SK-N-MC (cell line): ENCODE measurements around the gene LPCAT3.

Source experiments
- EZH2 ChIP-seq: fragments of 200-600 bp; sonication (generic); IDR thresholded peaks from one replicate; pipeline ENCODE4 v1.6.1; 2017; ENCODE audit warnings: antibody characterized with exemption
- POLR2AphosphoS5 ChIP-seq: IDR thresholded peaks from 2 replicates; pipeline ENCODE4 v1.6.1; 2012; ENCODE audit warnings: mild to moderate bottlenecking, low read depth, low read length, borderline replicate concordance

GRCh38 chr12:6955108-6956020, 62.9 kb downstream of the LPCAT3 start:
- TF ChIP-seq EZH2 (no peak), POLR2AphosphoS5 (no peak)
